GM18870 (cell line): Measurements from ENCODE around the gene CPSF4L.

Experiments used
- ATAC-seq: cut with Tn5 transposase; IDR thresholded peaks from one replicate; pipeline ENCODE4 v1.9.1; 2021; ENCODE audit warnings: moderate library complexity; ENCODE audit not compliant: unreplicated experiment

Gene CPSF4L

DNA sequence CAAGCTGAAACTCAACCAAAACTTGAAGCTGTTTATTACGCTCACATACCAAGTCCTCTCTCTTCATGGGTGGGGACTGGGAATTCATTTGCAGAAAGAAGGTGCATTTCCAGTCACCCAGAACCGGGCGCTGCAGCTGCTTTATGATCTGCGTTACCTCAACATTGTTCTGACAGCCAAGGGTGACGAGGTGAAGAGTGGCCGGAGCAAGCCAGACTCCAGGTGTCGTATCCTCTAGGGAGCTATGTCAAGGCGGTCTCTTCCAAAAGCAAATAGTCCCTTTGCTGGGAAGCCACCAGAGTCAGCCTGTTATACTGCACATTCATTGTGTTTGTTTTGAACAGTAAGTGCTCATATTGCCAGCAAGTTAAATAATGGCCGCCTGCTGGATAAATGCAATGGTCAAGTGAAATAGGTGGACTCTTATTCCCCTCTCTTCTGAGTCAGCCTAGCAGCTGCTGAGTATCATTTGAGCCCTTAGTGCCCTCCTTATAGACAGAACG, 56.2 kb downstream of the CPSF4L start:
- ATAC-seq, result no peak

DNA sequence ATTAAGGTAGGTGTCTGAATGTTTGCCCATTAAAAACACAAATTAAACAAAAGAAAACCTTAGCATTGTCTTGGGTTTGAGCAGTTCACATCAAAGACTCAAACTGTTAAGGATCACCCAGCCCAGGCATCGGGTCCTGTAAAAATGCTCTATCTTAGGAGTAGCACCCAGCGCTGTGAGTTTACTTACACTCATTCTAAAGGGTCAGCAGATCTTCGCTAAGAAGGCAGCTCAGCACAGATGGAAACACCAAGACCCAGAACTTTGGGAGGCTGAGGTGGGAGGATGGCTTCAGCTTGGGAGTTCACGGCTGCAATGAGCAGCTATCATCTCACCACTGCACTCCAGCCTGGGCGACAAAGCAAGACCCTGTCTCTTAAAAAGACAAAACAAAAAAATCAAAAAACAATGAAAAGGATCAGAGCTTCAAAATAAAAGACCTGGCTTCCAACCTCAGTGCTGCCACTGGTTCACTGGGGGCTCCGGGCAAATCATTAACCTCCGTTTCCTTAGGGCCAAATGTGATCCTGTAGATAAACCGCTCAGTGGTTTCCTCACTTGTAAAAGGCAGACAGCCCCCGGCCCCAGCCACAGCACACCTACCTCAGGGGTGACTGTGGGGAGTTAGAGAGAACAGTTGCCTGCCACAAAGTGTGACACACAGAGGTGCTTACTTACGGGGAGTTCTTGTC, 57.7 kb downstream of the CPSF4L start:
- no peak for ATAC-seq

DNA sequence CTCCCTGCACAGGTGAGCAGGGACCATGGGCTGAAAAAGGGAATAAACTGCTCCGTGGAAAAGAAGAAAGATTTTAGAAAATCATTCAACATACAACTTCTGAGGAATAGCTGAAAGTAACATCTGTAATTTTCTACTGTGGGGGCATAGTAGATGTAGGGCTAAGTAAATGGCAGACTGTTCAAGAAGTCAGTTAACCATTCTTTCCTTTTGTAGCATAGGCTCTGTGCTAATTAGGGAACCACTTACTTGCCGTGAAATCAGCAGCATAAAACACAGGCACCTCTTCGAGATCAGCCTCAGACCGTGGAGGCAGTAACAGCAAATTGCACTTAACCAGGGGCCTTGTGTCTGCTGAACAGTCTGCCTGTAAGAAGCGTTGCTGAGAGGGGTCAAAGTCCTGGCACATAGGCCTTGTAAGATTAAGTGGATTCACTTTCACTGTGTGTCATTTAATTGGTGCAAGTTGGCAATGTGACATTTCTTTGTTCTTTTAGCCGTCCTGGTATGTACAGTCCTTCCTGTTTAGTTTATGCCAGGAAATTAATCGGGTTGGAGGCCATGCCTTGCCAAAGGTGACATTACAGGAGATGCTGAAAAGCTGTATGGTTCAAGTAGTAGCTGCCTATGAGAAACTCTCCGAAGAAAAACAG, 58.4 kb downstream of the CPSF4L start:
- ATAC-seq, result no peak

DNA sequence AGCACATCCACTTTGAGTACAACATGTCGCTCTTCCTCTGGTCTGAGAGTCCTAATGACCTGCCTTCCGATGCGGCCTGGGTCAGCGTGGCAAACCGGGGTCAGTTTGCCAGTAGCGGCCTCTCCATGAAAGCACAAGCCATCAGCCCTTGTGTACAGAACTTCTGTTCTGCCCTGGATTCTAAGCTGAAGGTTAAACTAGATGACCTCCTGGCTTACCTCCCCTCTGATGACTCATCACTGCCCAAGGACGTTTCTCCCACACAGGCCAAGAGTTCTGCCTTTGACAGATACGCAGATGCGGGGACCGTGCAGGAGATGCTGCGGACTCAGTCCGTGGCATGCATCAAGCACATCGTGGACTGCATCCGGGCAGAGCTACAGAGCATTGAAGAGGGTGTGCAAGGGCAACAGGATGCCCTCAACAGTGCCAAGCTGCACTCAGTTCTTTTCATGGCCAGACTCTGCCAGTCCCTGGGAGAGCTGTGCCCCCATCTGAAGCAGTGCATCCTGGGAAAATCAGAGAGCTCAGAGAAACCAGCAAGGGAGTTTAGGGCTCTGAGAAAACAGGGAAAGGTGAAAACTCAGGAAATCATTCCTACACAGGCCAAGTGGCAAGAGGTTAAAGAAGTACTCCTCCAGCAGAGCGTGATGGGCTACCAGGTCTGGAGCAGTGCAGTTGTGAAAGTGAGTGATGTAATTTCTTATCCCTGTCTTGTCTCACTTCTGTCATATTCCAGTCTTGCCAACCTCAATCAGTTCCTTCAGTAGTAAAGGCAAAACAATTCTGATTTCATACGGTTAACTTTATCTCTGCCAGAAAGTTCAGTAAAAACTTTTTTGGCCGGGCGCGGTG, 60.2 kb downstream of the CPSF4L start:
- no peak for ATAC-seq

DNA sequence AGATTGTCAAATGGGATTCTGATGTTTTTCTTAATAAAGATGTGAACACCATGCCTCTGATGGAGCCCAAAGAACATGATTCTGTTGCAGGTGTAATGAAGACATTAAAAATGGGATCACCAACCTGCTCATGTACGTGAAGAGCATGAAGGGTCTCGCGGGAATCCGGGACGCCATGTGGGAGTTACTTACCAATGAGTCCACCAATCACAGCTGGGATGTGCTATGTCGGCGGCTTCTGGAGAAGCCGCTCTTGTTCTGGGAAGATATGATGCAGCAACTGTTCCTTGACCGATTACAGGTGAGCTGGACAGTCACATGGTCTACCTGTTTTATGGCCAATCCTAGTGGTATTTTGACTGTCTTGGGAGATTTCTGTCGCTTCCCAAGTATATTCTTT, 61.2 kb downstream of the CPSF4L start:
- ATAC-seq, result no peak

DNA sequence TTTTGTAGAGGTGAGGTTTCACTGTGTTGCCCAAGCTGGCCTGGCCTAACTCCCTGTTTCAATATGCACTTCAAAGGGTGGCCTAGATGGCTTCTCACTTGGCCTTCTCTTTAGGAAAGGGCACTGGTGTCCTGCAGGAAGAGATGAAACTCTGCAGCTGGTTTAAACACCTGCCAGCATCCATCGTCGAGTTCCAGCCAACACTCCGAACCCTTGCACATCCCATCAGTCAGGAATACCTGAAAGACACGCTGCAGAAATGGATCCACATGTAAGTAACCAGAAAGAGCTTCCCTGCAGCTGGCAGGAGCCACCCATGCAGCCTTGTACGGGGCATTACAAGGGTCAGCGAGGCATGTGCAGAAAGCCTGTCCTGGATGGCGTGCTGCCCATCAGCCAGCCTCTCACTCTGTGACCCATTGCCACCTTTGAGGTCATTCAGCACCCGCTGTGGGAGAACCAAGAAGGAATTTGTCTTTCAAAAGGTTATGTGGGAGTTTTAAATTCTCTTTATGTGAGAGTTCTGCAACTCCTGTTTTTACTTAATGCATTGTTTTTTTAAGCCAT, 61.8 kb downstream of the CPSF4L start:
- no peak for ATAC-seq

DNA sequence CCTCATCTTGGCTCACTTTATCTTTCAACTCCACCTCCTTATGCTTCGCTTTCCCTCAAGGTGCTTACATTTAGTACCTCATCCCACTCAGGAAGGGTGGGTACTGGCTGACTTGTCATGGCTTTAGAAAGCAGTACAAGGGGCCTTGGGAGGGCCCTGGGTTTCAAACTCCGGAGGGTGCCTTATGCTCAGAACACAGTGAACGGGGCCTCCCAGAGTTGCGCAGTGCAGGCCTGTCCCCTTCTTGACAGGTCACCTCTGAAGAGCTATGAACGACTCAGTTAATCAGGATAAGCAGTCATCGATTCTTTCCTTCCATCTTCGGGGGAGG, 62.8 kb downstream of the CPSF4L start:
- ATAC-seq, result no peak
